ENCODE measurements around the gene PCDHA5. TPM values are rescaled to one million over a fixed set of nuclear protein-coding genes. Genes with fewer than 3 reads are reported as not detected.
A peak's percentile ranks its signal among the peaks of the same experiment; 100 is the strongest.
"Not testable (repeated sequence)": the region's sequence is repeated elsewhere in the genome, so short reads cannot be mapped to it uniquely, and the experiment has no call there.

The PCDHA5 gene
- total RNA-seq, 4 donors from 2014 or later = 0.31 to 0.47 (median 0.46) TPM; not detected in 1

- TF ChIP-seq CTCF (IDR thresholded peaks at IDR 0.05) = no peak
- no peak for DNase-seq (ENCODE audit: low spot score)
- ATAC-seq (ENCODE audit: low FRiP score) = peak; percentile 78
Observed at GRCh38 chr5:140806834-140807775, 14.3 kb upstream of the PCDHA5 start, which contains the start of gene PCDHA4. Gene PCDHA4 (plus strand): TSS chr5:140807068.

DNA sequence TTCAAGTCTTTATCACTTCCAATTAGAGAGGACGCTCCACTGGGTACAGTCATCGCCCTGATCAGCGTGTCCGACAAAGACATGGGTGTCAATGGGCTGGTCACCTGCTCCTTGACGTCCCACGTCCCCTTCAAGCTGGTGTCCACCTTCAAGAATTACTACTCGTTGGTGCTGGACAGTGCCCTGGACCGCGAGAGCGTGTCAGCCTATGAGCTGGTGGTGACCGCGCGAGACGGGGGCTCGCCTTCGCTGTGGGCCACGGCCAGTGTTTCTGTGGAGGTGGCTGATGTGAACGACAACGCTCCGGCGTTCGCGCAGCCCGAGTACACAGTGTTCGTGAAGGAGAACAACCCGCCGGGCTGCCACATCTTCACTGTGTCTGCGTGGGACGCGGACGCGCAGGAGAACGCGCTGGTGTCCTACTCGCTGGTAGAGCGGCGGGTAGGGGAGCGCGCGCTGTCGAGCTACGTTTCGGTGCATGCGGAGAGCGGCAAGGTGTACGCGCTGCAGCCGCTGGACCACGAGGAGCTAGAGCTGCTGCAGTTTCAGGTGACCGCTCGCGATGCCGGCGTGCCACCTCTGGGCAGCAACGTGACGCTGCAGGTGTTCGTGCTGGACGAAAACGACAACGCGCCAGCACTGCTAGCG is 13.0 kb upstream of the PCDHA5 start:
- not testable (repeated sequence) for ATAC-seq (ENCODE audit: low FRiP score); DNase-seq (ENCODE audit: low spot score)

GRCh38 chr5:140808889-140809291 is 12.5 kb upstream of the PCDHA5 start:
- no peak for DNase-seq (ENCODE audit: low spot score)
- no peak for TF ChIP-seq CTCF (IDR thresholded peaks at IDR 0.05)
- ATAC-seq (ENCODE audit: low FRiP score) = no peak

DNA sequence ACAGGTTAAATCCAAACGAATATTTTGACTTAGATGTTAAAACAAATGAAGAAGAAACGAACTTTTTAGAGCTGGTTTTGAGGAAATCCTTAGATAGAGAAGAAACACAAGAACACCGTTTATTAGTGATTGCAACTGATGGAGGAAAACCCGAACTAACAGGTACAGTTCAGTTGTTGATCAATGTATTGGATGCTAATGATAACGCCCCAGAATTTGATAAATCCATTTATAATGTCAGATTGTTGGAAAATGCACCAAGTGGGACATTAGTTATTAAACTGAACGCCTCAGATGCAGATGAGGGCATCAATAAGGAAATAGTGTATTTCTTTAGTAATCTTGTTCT is 842 bp downstream of the PCDHA5 start:
- no peak for TF ChIP-seq CTCF (IDR thresholded peaks at IDR 0.05)
- no peak for DNase-seq (ENCODE audit: low spot score)
- ATAC-seq (ENCODE audit: low FRiP score) = no peak

DNA sequence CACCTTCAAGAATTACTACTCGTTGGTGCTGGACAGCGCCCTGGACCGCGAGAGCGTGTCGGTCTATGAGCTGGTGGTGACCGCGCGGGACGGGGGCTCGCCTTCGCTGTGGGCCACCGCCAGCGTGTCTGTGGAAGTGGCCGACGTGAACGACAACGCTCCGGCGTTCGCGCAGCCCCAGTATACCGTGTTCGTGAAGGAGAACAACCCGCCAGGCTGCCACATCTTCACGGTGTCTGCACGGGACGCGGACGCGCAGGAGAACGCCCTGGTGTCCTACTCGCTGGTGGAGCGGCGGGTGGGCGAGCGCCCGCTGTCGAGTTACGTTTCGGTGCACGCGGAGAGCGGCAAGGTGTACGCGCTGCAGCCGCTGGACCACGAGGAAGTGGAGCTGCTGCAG is 1.6 kb downstream of the PCDHA5 start:
- not testable (repeated sequence) for DNase-seq (ENCODE audit: low spot score); ATAC-seq (ENCODE audit: low FRiP score)

- no peak for TF ChIP-seq CTCF (IDR thresholded peaks at IDR 0.05)
- DNase-seq (ENCODE audit: low spot score) (no peak), ATAC-seq (ENCODE audit: low FRiP score) (no peak)
Observed at GRCh38 chr5:140823475-140823874, 2.1 kb downstream of the PCDHA5 start.

DNA sequence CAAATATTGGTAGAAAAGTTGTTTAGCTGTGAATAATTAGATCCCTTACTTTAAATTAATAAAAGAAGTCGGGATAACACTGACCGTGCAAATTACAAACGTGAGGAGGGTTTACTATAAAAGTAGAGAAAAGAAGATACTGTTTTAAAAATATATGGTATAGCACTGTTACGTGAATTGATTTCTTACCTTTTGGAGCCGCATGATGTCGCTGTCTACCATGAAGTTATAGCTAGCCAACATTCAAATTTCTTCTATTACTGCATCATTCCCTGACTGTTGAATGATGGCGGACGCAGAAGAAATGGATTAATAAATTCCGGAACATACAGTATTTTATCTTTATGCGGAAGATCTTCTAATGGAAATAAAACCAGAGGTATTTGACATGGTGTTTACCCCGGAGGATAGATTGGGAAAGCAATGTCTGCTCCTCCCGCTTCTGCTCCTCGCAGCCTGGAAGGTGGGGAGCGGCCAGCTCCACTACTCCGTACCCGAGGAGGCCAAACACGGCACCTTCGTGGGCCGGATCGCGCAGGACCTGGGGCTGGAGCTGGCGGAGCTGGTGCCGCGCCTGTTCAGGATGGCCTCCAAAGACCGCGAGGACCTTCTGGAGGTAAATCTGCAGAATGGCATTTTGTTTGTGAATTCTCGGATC is 6.4 kb downstream of the PCDHA5 start, which contains the start of gene PCDHA6:
Gene PCDHA6, plus strand, starts transcription at position 257 of the 658 bp plus-strand sequence. Its CDS starts 132 bp downstream, at position 389.
- TF ChIP-seq CTCF (IDR thresholded peaks at IDR 0.05) = no peak
- ATAC-seq (ENCODE audit: low FRiP score) (no peak), DNase-seq (ENCODE audit: low spot score) (no peak)
